Lung (tissue), 12 donors: Measurements from ENCODE around the gene HNRNPDL. TPM values are rescaled to one million over a fixed set of nuclear protein-coding genes. Genes with fewer than 3 reads are reported as not detected.

ENCODE experiments used
- ATAC-seq: fragments of 200-7000 bp; cut with Tn5 transposase; one replicate; pipeline ENCODE4 v1.9.1; 2020; ENCODE audit warnings: moderate number of reproducible peaks; ENCODE audit not compliant: insufficient read depth, low FRiP score
- DNase-seq, 3 donors: peaks; one replicate each; pipeline ENCODE4 v3.0.0-alpha.2; 2013 to 2017
- H3K27ac ChIP-seq, 2 donors: one replicate each; pipeline ENCODE4 v1.5.1; 2013; ENCODE audit warnings: mild to moderate bottlenecking in 2 of 2, moderate library complexity in 2 of 2, control low read depth in 1 of 2, inconsistent platforms in 1 of 2, low read depth in 1 of 2, low read length in 1 of 2
- H3K27me3 ChIP-seq, 3 donors: one replicate each; pipeline ENCODE4 v1.5.1; 2013; ENCODE audit warnings: low read length in 2 of 3; ENCODE audit not compliant: control insufficient read depth in 3 of 3, insufficient read depth in 3 of 3
- H3K36me3 ChIP-seq, 4 donors: one replicate each; pipeline ENCODE4 v1.5.1; 2013; ENCODE audit warnings: low read length in 4 of 4, mild to moderate bottlenecking in 1 of 4, moderate library complexity in 1 of 4; ENCODE audit not compliant: control insufficient read depth in 4 of 4, insufficient read depth in 4 of 4
- H3K4me1 ChIP-seq, 5 donors: one replicate each; pipeline ENCODE4 v1.5.1; 2013; ENCODE audit warnings: low read length in 5 of 5, mild to moderate bottlenecking in 2 of 5, moderate library complexity in 1 of 5; ENCODE audit not compliant: control insufficient read depth in 5 of 5, insufficient read depth in 5 of 5
- H3K4me3 ChIP-seq: one replicate; pipeline ENCODE4 v1.5.1; 2013; ENCODE audit warnings: mild to moderate bottlenecking, control low read depth, moderate library complexity
- H3K9ac ChIP-seq, 2 donors: one replicate each; pipeline ENCODE4 v1.5.1; 2013; ENCODE audit warnings: low read length in 2 of 2, control low read depth in 1 of 2; ENCODE audit not compliant: insufficient read depth in 1 of 2
- H3K9me3 ChIP-seq, 4 donors: one replicate each; pipeline ENCODE4 v1.5.1; 2013; ENCODE audit warnings: low read length in 3 of 4, mild to moderate bottlenecking in 1 of 4, moderate library complexity in 1 of 4; ENCODE audit not compliant: control insufficient read depth in 4 of 4, insufficient read depth in 3 of 4
- WGBS, 2 donors: extraction: QIAGEN DNeasy Blood & Tissue Kit; methylation state at CpG; one replicate each; pipeline ENCODE4 v1.1.7; 2013; 5-methylcytosine and 5-hydroxymethylcytosine counted together
- polyA plus RNA-seq, 2 donors: library from polyadenylated mRNA; stranded (reverse); fragments of 200-250 nt; gene quantifications; one replicate each; pipeline ENCODE4 v1.2.1, GENCODE V29; 2013
- total RNA-seq, 2 donors: library from RNA; depleted of rRNA in 1 of 2; stranded (reverse); fragments of >200 nt in 1 of 2; gene quantifications; one replicate each; pipeline ENCODE4 v1.2.1, GENCODE V29; 2014 to 2021
- TF ChIP-seq, protein P1 (sequence below): IDR thresholded peaks from 2 replicates; pipeline ENCODE4 v1.5.1; 2012; ENCODE audit warnings: mild to moderate bottlenecking; ENCODE audit errors: control extremely low read depth, extremely low read depth
- donor health status: control.
- donor health status: control.
- donor health status: Bipolar disorder and iron deficiency.
- donor health status: healthy.
- donor health status: DM: yes; HTN: yes; CAD: no.

The HNRNPDL gene
- total and polyA plus RNA-seq, 4 donors: 228 to 269 (median 261) TPM

DNA sequence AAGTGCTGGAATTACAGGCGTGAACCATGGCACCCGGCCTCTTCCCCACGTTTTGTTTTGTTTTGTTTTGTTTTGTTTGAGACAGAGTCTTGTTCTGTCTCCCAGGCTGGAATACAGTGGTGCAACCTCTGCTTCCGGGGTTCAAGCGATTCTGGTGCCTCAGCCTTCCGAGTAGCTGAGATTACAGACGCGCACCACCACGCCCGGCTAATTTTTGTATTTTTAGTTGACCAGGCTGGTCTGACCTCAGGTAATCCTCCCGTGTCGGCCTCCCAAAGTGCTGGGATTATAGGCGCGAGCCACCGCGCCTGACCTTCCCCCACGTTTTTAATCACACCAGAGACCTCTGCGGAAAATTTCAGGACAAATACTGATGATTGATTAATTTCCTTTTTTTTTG, 2.3 kb upstream of the HNRNPDL start:
- H3K4me1 ChIP-seq: peaks cover 0 to 15% (median 2%) of the 10 kb centered on the region in 5 donors
- DNase-seq: no peak
- ATAC-seq: no peak
- TF ChIP-seq, protein P1, sequence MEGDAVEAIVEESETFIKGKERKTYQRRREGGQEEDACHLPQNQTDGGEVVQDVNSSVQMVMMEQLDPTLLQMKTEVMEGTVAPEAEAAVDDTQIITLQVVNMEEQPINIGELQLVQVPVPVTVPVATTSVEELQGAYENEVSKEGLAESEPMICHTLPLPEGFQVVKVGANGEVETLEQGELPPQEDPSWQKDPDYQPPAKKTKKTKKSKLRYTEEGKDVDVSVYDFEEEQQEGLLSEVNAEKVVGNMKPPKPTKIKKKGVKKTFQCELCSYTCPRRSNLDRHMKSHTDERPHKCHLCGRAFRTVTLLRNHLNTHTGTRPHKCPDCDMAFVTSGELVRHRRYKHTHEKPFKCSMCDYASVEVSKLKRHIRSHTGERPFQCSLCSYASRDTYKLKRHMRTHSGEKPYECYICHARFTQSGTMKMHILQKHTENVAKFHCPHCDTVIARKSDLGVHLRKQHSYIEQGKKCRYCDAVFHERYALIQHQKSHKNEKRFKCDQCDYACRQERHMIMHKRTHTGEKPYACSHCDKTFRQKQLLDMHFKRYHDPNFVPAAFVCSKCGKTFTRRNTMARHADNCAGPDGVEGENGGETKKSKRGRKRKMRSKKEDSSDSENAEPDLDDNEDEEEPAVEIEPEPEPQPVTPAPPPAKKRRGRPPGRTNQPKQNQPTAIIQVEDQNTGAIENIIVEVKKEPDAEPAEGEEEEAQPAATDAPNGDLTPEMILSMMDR: no peak
- peaks cover 0 to 16% (median 3%) of the 10 kb centered on the region in 4 donors for H3K36me3 ChIP-seq
- 75 to 89% methylated on average over 18 of the region's 18 CpGs for WGBS, 2 donors
- H3K9me3 ChIP-seq: no peaks in the 10 kb centered on the region
- no peak overlapping the region for H3K4me3 ChIP-seq
- H3K27me3 ChIP-seq: no peaks in the 10 kb centered on the region
- H3K9ac ChIP-seq: no peak overlapping the region
- H3K27ac ChIP-seq: no peak overlapping the region

DNA sequence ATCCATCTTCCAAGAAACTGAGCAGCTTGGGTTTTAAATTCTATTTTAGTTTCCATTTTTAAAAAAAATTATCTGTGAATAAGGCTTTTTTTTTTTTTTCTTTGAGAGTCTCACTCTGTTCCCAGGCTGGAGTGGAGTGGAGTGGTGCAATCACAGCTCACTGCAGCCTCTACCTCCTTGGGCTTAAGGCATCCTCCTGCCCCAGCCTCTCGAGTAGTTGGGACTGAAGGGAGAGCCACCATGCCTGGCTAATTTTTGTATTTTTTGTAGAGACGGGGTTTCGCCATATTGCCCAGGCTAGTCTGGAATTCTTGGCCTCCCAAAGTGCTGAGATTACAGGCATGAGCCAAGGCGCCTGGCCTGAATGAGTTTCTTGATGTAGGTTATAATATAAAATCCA, 1.6 kb upstream of the HNRNPDL start:
- H3K36me3 ChIP-seq: peaks cover 1 to 20% (median 6%) of the 10 kb centered on the region in 4 donors
- H3K4me3 ChIP-seq: no peak overlapping the region
- no peak for ATAC-seq

DNA sequence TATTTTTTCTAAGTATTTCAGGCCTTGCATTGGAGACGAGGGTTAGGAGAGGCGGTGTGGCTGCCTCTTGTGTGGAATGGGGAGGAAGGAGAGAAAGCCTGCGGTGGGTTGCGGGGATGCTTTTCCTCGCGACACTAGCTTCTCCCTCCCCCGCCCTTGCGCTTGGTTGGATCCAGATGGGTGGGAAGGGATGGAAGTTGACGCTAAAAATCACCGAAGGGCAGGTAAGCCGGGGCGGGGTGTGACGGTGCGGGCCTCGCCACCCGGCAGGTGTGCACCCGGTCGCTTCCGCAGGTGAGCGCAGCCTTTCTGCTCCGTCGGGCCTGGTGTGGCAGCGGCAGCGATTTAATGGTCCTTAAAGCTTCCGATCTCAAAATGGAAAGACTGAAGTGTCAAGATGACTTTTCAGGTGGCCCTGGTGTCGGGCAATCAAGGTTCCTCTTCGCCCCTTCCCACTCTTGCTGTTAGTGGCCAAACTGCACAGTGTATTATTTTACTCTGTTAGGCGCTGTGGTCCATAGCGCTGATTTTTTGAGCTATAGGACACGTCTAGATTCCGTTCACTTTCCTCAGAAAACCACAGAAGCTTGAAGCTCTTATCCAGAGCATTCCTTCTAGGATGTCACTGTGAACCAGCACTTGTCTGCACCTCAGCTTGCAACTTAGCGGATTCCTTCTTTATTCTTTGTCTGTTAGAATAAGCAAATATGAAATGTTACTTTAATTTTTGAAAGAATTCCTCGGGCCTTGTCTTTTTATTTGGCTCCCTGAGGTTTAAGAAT, 893 bp upstream of the HNRNPDL start:
- DNase-seq (peak in 2 of 3 donors; percentile 20 to 29), ATAC-seq (no peak)
- H3K4me3 ChIP-seq: peak overlapping the region; percentile 59
- peaks cover 2 to 22% (median 10%) of the 10 kb centered on the region in 4 donors for H3K36me3 ChIP-seq
- 5% methylated on average over 33 of the region's 33 CpGs for WGBS, 2 donors
- peaks cover 0 to 29% (median 5%) of the 10 kb centered on the region in 5 donors for H3K4me1 ChIP-seq
- no peaks in the 10 kb centered on the region for H3K9me3 ChIP-seq
- TF ChIP-seq, protein P1: no peak
- peak overlapping the region; percentile 98 to 100 for H3K27ac ChIP-seq
- peak overlapping the region; percentile 81 to 97 for H3K9ac ChIP-seq
- no peaks in the 10 kb centered on the region for H3K27me3 ChIP-seq

More for the DNA sequence above, 1.6 kb upstream of the HNRNPDL start:
- H3K4me1 ChIP-seq: peaks cover 0 to 23% (median 3%) of the 10 kb centered on the region in 5 donors
- no peaks in the 10 kb centered on the region for H3K9me3 ChIP-seq
- TF ChIP-seq, protein P1: no peak
- no peak overlapping the region for H3K9ac ChIP-seq
- no peak for DNase-seq
- no peak overlapping the region for H3K27ac ChIP-seq
- WGBS, 2 donors: 96% methylated on average over 4 of the region's 4 CpGs
- H3K27me3 ChIP-seq: no peaks in the 10 kb centered on the region
